Heart left ventricle (tissue), 16 donors: ENCODE results near the gene GP2. TPM values are rescaled to one million over a fixed set of nuclear protein-coding genes. Genes with fewer than 3 reads are reported as not detected.
"Not testable (repeated sequence)": the region's sequence is repeated elsewhere in the genome, so short reads cannot be mapped to it uniquely, and the experiment has no call there.

ENCODE experiments used
- ATAC-seq, 4 donors: fragments of 200-7000 bp; cut with Tn5 transposase; one replicate each; pipeline ENCODE4 v1.9.1; 2020 to 2022; ENCODE audit warnings: moderate library complexity in 4 of 4, mild to moderate bottlenecking in 3 of 4, moderate number of reproducible peaks in 1 of 4
- DNase-seq, 5 donors: peaks; one replicate each; pipeline ENCODE4 v3.0.0-alpha.2; 2020
- H3K27ac ChIP-seq, 12 donors: fragments of 200-600 bp; sonication (generic) in 4 of 12; one replicate each; pipeline versions ENCODE4 v1.5.0 to v1.8.0; 2016 to 2022; ENCODE audit warnings: mild to moderate bottlenecking in 2 of 12
- H3K27me3 ChIP-seq, 9 donors: fragments of 200-600 bp; sonication (generic) in 2 of 9; one replicate each; pipeline versions ENCODE4 v1.5.1 to v1.8.0; 2016 to 2022; ENCODE audit warnings: mild to moderate bottlenecking in 3 of 9
- H3K36me3 ChIP-seq, 9 donors: fragments of 200-600 bp; sonication (generic) in 2 of 9; one replicate each; pipeline versions ENCODE4 v1.5.0 to v1.8.0; 2018 to 2022; ENCODE audit warnings: mild to moderate bottlenecking in 2 of 9
- H3K4me1 ChIP-seq, 12 donors: fragments of 200-600 bp; sonication (generic) in 4 of 12; one replicate each; pipeline versions ENCODE4 v1.5.0 to v1.8.0; 2016 to 2022; ENCODE audit warnings: mild to moderate bottlenecking in 3 of 12
- H3K4me3 ChIP-seq, 12 donors: fragments of 200-600 bp; sonication (generic) in 4 of 12; one replicate each; pipeline versions ENCODE4 v1.5.0 to v1.8.0; 2017 to 2022; ENCODE audit warnings: mild to moderate bottlenecking in 9 of 12, moderate library complexity in 4 of 12
- H3K9me3 ChIP-seq, 12 donors: fragments of 200-600 bp; sonication (generic) in 4 of 12; one replicate each; pipeline versions ENCODE4 v1.5.0 to v1.8.0; 2016 to 2022; ENCODE audit warnings: mild to moderate bottlenecking in 1 of 12
- POLR2A ChIP-seq, 2 donors: fragments of 450-650 bp; IDR thresholded peaks; one replicate each; pipeline ENCODE4 v1.6.1; 2017; ENCODE audit warnings: antibody characterized with exemption in 2 of 2, mild to moderate bottlenecking in 2 of 2, moderate library complexity in 2 of 2
- WGBS, 4 donors: extraction: QIAGEN DNeasy Blood & Tissue Kit in 2 of 4; methylation state at CpG; one replicate each; pipeline versions ENCODE4 v1.1.5 to v1.1.7; 2013 to 2018; 5-methylcytosine and 5-hydroxymethylcytosine counted together
- intact Hi-C, 10 donors: fragments of 100-400 bp; cut with DNase I; formaldehyde crosslinking; loops; one replicate each; pipeline versions ENCODE4 v1.11.1 to v1.14.2; 2022
- polyA plus RNA-seq, 2 donors: library from polyadenylated mRNA; stranded (reverse); fragments of 200-250 nt; gene quantifications; one replicate each; pipeline ENCODE4 v1.2.3, GENCODE V29; 2013
- total RNA-seq, 9 donors: library from RNA; depleted of rRNA in 2 of 9; stranded (reverse); fragments of >200 nt in 2 of 9; fragmentation: NEBNext Ultra II Directional in 3 of 9; extraction: Animal tissue kit (Norgen Biotek cat#: 25700) in 3 of 9; gene quantifications; one replicate each; pipeline versions ENCODE4 v1.1.0 to v1.2.4, GENCODE V29; 2016 to 2023
- TF ChIP-seq, protein P1 (sequence below), 12 donors: fragments of 200-600 bp; sonication (generic) in 4 of 12; IDR thresholded peaks; one replicate each; pipeline versions ENCODE4 v1.5.0 to v1.8.0; 2018 to 2022; ENCODE audit warnings: antibody characterized with exemption in 12 of 12, mild to moderate bottlenecking in 5 of 12
- donor health status: ischemic (EF 13 %, LVEDD 7.1; RV severe dilation, severe dysfunction).
- donor health status: healthy with polysubstance abuse.
- donor health status: DM: no; HTN: yes; CAD: no.
- donor health status: DM: no; HTN: no; CAD: no.
- donor health status: ischemic (EF 25% LVEDD 6.9; RV normal size, moderate dysfunction).
- donor health status: ischemic (EF 25% LVEDD 5.7; RV mildly dilated, moderate dysfunction).
- donor health status: healthy.
- donor health status: DM: yes; HTN: yes; CAD: no.
- donor health status: ischemic (EF 35%, LVEDD 5.7; RV mildly dilated, moderate dysfunction).
- donor health status: nonischemic (EF 11% LVEDD 7.7; RV severe dilation, severe dysfunction).
- donor health status: DM: yes; HTN: yes; CAD: no.
- donor health status: PGD.
- donor health status: ischemic (EF 29% LVEDD 5.4; RV normal size, mild dysfunction).
- donor health status: nonischemic (EF 23%, LVEDD 6.1; RV moderate dilation, normal function).

GP2 gene
- total and polyA plus RNA-seq, 11 donors: 0.22 to 4.0 (median 2.5) TPM; not detected in 5

DNA sequence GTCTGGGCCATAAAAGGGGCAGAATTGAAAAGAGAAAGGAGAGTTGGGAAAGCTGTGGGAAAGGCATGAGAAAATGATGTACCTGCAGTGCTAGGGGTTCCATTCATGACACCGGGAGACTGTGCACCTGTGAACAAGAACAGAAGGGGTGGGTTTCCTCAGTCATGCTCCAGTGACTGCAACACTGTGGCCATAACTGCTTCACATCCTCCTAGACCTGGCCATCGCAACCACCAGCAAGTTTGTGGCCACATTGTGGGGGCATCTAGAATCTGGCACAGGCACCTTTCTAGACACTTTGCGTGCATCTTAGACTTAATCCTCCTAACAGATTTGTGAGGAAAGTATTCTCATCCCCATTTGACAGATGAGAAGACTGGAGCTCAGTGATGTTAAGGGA, 12.7 kb downstream of the GP2 start:
- ATAC-seq (no peak), DNase-seq (no peak)
- Histone ChIP-seq H3K4me3 (no peak overlapping the region), H3K36me3 (no peaks in the 10 kb centered on the region), H3K27ac (no peak overlapping the region), H3K27me3 (peaks cover 0 to 20% (median 0%) of the 10 kb centered on the region in 9 donors), H3K9me3 (peaks cover 0 to 4% (median 0%) of the 10 kb centered on the region in 12 donors), H3K4me1 (no peaks in the 10 kb centered on the region)
- intact Hi-C loops: no loop called here
- 88 to 94% (median 91%) methylated on average over 3 of the region's 3 CpGs for WGBS, 4 donors
- TF ChIP-seq, protein P1, sequence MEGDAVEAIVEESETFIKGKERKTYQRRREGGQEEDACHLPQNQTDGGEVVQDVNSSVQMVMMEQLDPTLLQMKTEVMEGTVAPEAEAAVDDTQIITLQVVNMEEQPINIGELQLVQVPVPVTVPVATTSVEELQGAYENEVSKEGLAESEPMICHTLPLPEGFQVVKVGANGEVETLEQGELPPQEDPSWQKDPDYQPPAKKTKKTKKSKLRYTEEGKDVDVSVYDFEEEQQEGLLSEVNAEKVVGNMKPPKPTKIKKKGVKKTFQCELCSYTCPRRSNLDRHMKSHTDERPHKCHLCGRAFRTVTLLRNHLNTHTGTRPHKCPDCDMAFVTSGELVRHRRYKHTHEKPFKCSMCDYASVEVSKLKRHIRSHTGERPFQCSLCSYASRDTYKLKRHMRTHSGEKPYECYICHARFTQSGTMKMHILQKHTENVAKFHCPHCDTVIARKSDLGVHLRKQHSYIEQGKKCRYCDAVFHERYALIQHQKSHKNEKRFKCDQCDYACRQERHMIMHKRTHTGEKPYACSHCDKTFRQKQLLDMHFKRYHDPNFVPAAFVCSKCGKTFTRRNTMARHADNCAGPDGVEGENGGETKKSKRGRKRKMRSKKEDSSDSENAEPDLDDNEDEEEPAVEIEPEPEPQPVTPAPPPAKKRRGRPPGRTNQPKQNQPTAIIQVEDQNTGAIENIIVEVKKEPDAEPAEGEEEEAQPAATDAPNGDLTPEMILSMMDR (IDR thresholded peaks at IDR 0.05): no peak
- TF ChIP-seq POLR2A (IDR thresholded peaks at IDR 0.05): no peak

DNA sequence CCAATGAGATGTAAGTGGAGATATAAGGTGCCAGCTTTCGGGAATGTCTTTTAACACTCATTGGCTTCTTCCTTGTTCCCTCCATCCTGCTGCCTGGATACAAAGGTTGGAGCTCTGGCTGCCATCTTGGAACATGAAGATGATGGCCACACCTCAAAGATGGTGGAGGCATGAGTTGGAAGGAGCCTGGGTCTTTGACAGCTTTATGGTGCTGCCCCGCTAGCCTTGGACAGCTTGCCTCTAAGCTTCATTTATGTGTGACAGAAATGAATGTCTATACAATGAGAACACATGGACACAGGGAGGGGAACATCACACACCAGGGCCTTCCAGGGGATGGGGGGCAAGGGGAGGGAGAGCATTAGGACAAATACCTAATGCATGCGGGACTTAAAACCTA, 13.6 kb downstream of the GP2 start:
- DNase-seq (no peak), ATAC-seq (no peak)
- 85 to 91% (median 86%) methylated on average over 3 of the region's 3 CpGs for WGBS, 4 donors

DNA sequence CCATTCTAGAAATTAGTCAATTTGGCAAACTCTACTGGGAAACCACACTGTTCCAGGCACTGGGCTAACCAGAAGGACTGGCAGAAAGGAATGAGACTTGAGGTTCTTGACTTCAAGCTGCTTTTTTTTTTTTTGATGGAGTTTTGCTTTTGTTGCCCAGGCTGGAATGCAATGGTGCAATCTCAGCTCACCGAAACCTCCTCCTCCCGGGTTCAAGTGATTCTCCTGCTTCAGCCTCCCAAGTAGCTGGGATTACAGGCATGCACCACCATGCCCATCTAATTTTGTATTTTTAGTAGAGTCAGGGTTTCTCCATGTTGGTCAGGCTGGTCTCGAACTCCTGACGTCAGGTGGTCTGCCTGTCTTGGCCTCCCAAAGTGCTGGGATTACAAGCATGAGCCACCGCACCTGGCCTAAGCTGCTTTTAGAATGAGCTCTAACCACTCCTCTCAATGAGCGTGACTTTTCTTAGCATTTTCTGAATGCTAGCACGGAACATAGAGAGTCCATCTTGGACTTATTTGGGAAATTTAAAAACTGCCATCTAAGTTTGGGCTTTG, 14.7 kb downstream of the GP2 start:
- H3K27me3 ChIP-seq: peaks cover 0 to 11% (median 0%) of the 10 kb centered on the region in 9 donors
- H3K4me1 ChIP-seq, DNase-seq, H3K27ac ChIP-seq, H3K36me3 ChIP-seq, intact Hi-C loops, H3K9me3 ChIP-seq, H3K4me3 ChIP-seq, ATAC-seq: not testable (repeated sequence)
- WGBS, 4 donors: 85 to 91% (median 88%) methylated on average over 7 of the region's 7 CpGs

More for the DNA sequence above, 13.6 kb downstream of the GP2 start:
- Histone ChIP-seq H3K36me3 (no peaks in the 10 kb centered on the region), H3K27me3 (peaks cover 0 to 11% (median 0%) of the 10 kb centered on the region in 9 donors), H3K4me3 (no peak overlapping the region), H3K9me3 (peaks cover 0 to 4% (median 0%) of the 10 kb centered on the region in 12 donors), H3K4me1 (no peaks in the 10 kb centered on the region), H3K27ac (no peak overlapping the region)
- TF ChIP-seq, protein P1 (IDR thresholded peaks at IDR 0.05): no peak
- TF ChIP-seq POLR2A (IDR thresholded peaks at IDR 0.05): no peak
- intact Hi-C loops: no loop called here

DNA sequence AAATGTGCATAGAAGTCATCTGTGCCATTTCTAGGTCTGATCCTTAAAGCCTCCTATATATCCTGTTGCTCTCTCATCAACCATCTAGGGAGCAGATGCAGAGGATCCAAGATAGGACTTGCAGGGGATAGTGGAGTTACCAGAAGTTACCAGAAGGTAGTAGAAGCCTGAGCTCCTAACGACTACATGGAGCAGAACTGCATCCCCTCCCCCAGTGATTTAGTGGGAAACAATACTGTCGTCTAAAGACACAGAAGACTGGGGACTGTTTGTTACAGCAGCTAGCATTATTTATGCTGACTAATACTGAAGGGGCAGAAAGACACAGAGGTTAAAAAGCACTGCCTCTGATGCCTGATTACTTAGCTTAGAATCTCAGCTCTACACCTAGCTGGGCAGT, 15.8 kb downstream of the GP2 start:
- Histone ChIP-seq H3K27ac (no peak overlapping the region), H3K9me3 (peaks cover 0 to 4% (median 0%) of the 10 kb centered on the region in 12 donors), H3K27me3 (peaks cover 0 to 14% (median 0%) of the 10 kb centered on the region in 9 donors), H3K36me3 (no peaks in the 10 kb centered on the region), H3K4me3 (no peak overlapping the region), H3K4me1 (no peaks in the 10 kb centered on the region)
- WGBS, 4 donors: 56 to 80% (median 59%) methylated on average over 2 of the region's 2 CpGs
- intact Hi-C loops: no loop called here
- DNase-seq (no peak), ATAC-seq (no peak)
- no peak for TF ChIP-seq POLR2A (IDR thresholded peaks at IDR 0.05)
- TF ChIP-seq, protein P1 (IDR thresholded peaks at IDR 0.05): no peak
